Measurements from ENCODE around the gene CCDC159.

DNA sequence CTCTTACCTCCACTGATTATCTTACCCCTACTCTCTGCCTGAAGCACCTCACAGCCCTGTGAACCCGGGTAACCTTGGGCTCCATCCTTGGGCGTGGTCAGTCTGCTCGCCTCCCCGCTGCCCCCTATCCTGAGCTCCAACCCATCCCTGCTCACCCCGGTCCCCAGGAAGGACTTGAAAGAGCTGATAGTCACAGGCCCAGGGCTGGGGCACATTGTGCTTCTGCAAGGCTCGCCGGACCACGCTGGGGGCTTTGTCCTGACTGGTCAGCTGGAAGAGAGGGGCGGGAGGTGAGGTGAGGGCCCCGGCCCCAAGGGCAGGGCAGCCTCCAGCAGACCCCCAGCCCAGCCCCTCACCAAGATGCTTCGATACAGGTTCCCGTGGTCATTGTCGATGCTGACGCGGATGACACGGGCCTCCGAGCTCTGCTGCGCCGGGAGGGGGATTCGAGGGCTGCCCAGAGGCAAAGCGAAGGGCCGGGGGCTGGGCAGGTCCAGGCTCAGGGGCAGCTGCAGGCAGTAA, 50.8 kb downstream of the CCDC159 start:
- TF ChIP-seq CTCF (IDR thresholded peaks at IDR 0.05 in 4 of 5, conservative IDR thresholded peaks at IDR 0.05 in 1 of 5) (no peak), POLR2A (IDR thresholded peaks at IDR 0.05) (no peak)
